ENCODE measurements around the gene TEAD4. TPM values are rescaled to one million over a fixed set of nuclear protein-coding genes. Genes with fewer than 3 reads are reported as not detected.

TEAD4 gene
- total RNA-seq, 4 donors from 2014 or later = 28.5 to 50.9 (median 37.0) TPM

GRCh38 chr12:3042394-3042793 is 83.2 kb downstream of the TEAD4 start:
- Histone ChIP-seq H3K27ac (no peak overlapping the region), H3K4me1 (peaks cover 10 to 33% of the 10 kb centered on the region in 2 donors), H3K9me3 (no peaks in the 10 kb centered on the region), H3K27me3 (no peaks in the 10 kb centered on the region), H3K36me3 (peaks cover 5 to 7% of the 10 kb centered on the region in 2 donors), H3K4me3 (replicated peaks in 1 of 3) (no peak overlapping the region)
- no peak for DNase-seq
- intact Hi-C loops (cut with DNase I) = loop anchor here (10.0 kb wide), 1 partner anchor 158 kb away; no protein-coding TSS in a partner anchor
- WGBS, 2 donors = 62 to 65% methylated on average over 7 to 8 of the region's 8 CpGs
- TF ChIP-seq POLR2A (IDR thresholded peaks at IDR 0.05) = no peak
- TF ChIP-seq CTCF (IDR thresholded peaks at IDR 0.05) = no peak

GRCh38 chr12:3042826-3043225 is 83.6 kb downstream of the TEAD4 start:
- Histone ChIP-seq H3K27ac (no peak overlapping the region), H3K36me3 (peaks cover 5% of the 10 kb centered on the region in 2 donors), H3K4me3 (replicated peaks in 1 of 3) (no peak overlapping the region), H3K4me1 (peaks cover 10 to 35% of the 10 kb centered on the region in 2 donors), H3K9me3 (no peaks in the 10 kb centered on the region), H3K27me3 (no peaks in the 10 kb centered on the region)
- intact Hi-C loops (cut with DNase I) = loop anchor here (10.0 kb wide), 1 partner anchor 158 kb away; no protein-coding TSS in a partner anchor
- no peak for DNase-seq
- TF ChIP-seq CTCF (IDR thresholded peaks at IDR 0.05) (no peak), POLR2A (IDR thresholded peaks at IDR 0.05) (no peak)
- 90 to 97% methylated on average over 4 of the region's 4 CpGs for WGBS, 2 donors

- Histone ChIP-seq H3K4me1 (peaks cover 10 to 35% of the 10 kb centered on the region in 2 donors), H3K9me3 (no peaks in the 10 kb centered on the region), H3K27ac (no peak overlapping the region), H3K27me3 (no peaks in the 10 kb centered on the region), H3K36me3 (peaks cover under 1 to 5% of the 10 kb centered on the region in 2 donors), H3K4me3 (replicated peaks in 1 of 3) (no peak overlapping the region)
- intact Hi-C loops (cut with DNase I) = loop anchor here (10.0 kb wide), 1 partner anchor 159 kb away; no protein-coding TSS in a partner anchor
- no peak for DNase-seq
- TF ChIP-seq CTCF (IDR thresholded peaks at IDR 0.05) (no peak), POLR2A (IDR thresholded peaks at IDR 0.05) (no peak)
- 92 to 95% methylated on average over 7 of the region's 7 CpGs for WGBS, 2 donors
Measured at GRCh38 chr12:3043406-3043805, 84.2 kb downstream of the TEAD4 start.

- Histone ChIP-seq H3K4me1 (peaks cover 10 to 28% of the 10 kb centered on the region in 2 donors), H3K27ac (no peak overlapping the region), H3K27me3 (no peaks in the 10 kb centered on the region), H3K4me3 (replicated peaks in 1 of 3) (no peak overlapping the region), H3K9me3 (no peaks in the 10 kb centered on the region), H3K36me3 (peaks cover 0 to 5% of the 10 kb centered on the region in 2 donors)
- WGBS, 2 donors = 80 to 81% methylated on average over 8 of the region's 8 CpGs
- no peak for DNase-seq
- TF ChIP-seq POLR2A (IDR thresholded peaks at IDR 0.05) (no peak), CTCF (IDR thresholded peaks at IDR 0.05) (no peak)
- intact Hi-C loops (cut with DNase I) = loop anchor here (10.0 kb wide), 1 partner anchor 159 kb away; no protein-coding TSS in a partner anchor
Measured at GRCh38 chr12:3044141-3044630, 85.0 kb downstream of the TEAD4 start.

GRCh38 chr12:3045494-3045893 is 86.3 kb downstream of the TEAD4 start:
- Histone ChIP-seq H3K9me3 (no peaks in the 10 kb centered on the region), H3K4me1 (peaks cover 10 to 25% of the 10 kb centered on the region in 2 donors), H3K27ac (peak overlapping the region in 2 of 3 donors; percentile 39 to 52), H3K36me3 (no peaks in the 10 kb centered on the region), H3K4me3 (replicated peaks in 1 of 3) (no peak overlapping the region), H3K27me3 (no peaks in the 10 kb centered on the region)
- intact Hi-C loops (cut with DNase I) = loop anchor here (10.0 kb wide), 1 partner anchor 161 kb away; no protein-coding TSS in a partner anchor
- TF ChIP-seq CTCF (IDR thresholded peaks at IDR 0.05) (no peak), POLR2A (IDR thresholded peaks at IDR 0.05) (no peak)
- WGBS, 2 donors = 92 to 93% methylated on average over 5 of the region's 5 CpGs
- DNase-seq = no peak

All from thyroid gland (tissue), 4 donors.